Neural progenitor cell (in vitro differentiated cells): Measurements from ENCODE around the gene EEIG1. TPM values are rescaled to one million over a fixed set of nuclear protein-coding genes. Genes with fewer than 3 reads are reported as not detected.

ENCODE experiments used
- DNase-seq: peaks from one replicate; pipeline ENCODE4 v3.0.0-alpha.2; 2016; ENCODE audit warnings: low spot score
- H2AFZ ChIP-seq: fragments of 200-600 bp; sonication (generic); replicated peaks from 2 replicates; pipeline ENCODE4 v1.6.1; 2016; ENCODE audit warnings: antibody characterized with exemption
- H3F3A ChIP-seq: fragments of 200-600 bp; sonication (generic); 2 replicates; pipeline ENCODE4 v1.6.1; 2016; ENCODE audit warnings: antibody characterized with exemption, low read depth
- H3K27ac ChIP-seq: fragments of 200-600 bp; sonication (generic); 2 replicates; pipeline ENCODE4 v1.5.1; 2016; ENCODE audit warnings: mild to moderate bottlenecking
- H3K27me3 ChIP-seq: fragments of 200-600 bp; sonication (generic); 2 replicates; pipeline ENCODE4 v1.6.1; 2016; ENCODE audit warnings: mild to moderate bottlenecking, moderate library complexity
- H3K36me3 ChIP-seq: fragments of 200-600 bp; sonication (generic); 2 replicates; pipeline ENCODE4 v1.5.1; 2016
- H3K4me1 ChIP-seq: fragments of 200-600 bp; sonication (generic); 2 replicates; pipeline ENCODE4 v1.6.1; 2016; ENCODE audit warnings: mixed run types
- H3K4me2 ChIP-seq: fragments of 200-600 bp; sonication (generic); 2 replicates; pipeline ENCODE4 v1.6.1; 2016
- H3K4me3 ChIP-seq: fragments of 200-600 bp; sonication (generic); 2 replicates; pipeline ENCODE4 v1.5.1; 2016
- H3K79me2 ChIP-seq: fragments of 200-600 bp; sonication (generic); 2 replicates; pipeline ENCODE4 v1.6.1; 2016; ENCODE audit warnings: low read depth
- H3K9ac ChIP-seq: fragments of 200-600 bp; sonication (generic); 2 replicates; pipeline ENCODE4 v1.6.1; 2016
- H3K9me3 ChIP-seq: fragments of 200-600 bp; sonication (generic); 2 replicates; pipeline ENCODE4 v1.5.1; 2016; ENCODE audit warnings: low read depth
- H4K20me1 ChIP-seq: fragments of 200-600 bp; sonication (generic); 2 replicates; pipeline ENCODE4 v1.6.1; 2016; ENCODE audit warnings: low read depth
- H3K27ac Mint-ChIP-seq: 3 replicates; pipeline ENCODE4 v1.8.0; 2021; ENCODE audit warnings: mixed read lengths
- H3K27me3 Mint-ChIP-seq: 2 replicates; pipeline ENCODE4 v1.8.0; 2022; ENCODE audit warnings: low read depth, mild to moderate bottlenecking, inconsistent platforms, moderate library complexity, mixed read lengths; ENCODE audit not compliant: insufficient read depth
- H3K36me3 Mint-ChIP-seq: 3 replicates; pipeline ENCODE4 v1.8.0; 2021; ENCODE audit warnings: mixed read lengths
- H3K4me1 Mint-ChIP-seq: 3 replicates; pipeline ENCODE4 v1.8.0; 2021; ENCODE audit warnings: mixed read lengths
- H3K4me3 Mint-ChIP-seq: 3 replicates; pipeline ENCODE4 v1.8.0; 2021; ENCODE audit warnings: mild to moderate bottlenecking, moderate library complexity, mixed read lengths
- H3K9me3 Mint-ChIP-seq: 3 replicates; pipeline ENCODE4 v1.8.0; 2020; ENCODE audit warnings: mixed read lengths
- EZH2 ChIP-seq: fragments of 200-600 bp; sonication (generic); IDR thresholded peaks from 2 replicates; pipeline ENCODE4 v1.6.1; 2017; ENCODE audit warnings: antibody characterized with exemption, mild to moderate bottlenecking, moderate library complexity
- EZH2phosphoT487 ChIP-seq: fragments of 200-600 bp; sonication (generic); IDR thresholded peaks from 2 replicates; pipeline ENCODE4 v1.6.1; 2017; ENCODE audit warnings: antibody characterized with exemption
- total RNA-seq: library from RNA; depleted of rRNA; stranded (reverse); fragments of >200 nt; gene quantifications from 2 replicates; pipeline ENCODE4 v1.2.3, GENCODE V29; 2015; ENCODE audit warnings: low replicate concordance
- TF ChIP-seq, protein P1 (sequence below): fragments of 200-600 bp; sonication (generic); IDR thresholded peaks from 2 replicates; pipeline ENCODE4 v1.5.1; 2017; ENCODE audit warnings: antibody characterized with exemption, mild to moderate bottlenecking

EEIG1 gene
- total RNA-seq, 1 donor from 2014 or later, result 8.8 TPM

DNA sequence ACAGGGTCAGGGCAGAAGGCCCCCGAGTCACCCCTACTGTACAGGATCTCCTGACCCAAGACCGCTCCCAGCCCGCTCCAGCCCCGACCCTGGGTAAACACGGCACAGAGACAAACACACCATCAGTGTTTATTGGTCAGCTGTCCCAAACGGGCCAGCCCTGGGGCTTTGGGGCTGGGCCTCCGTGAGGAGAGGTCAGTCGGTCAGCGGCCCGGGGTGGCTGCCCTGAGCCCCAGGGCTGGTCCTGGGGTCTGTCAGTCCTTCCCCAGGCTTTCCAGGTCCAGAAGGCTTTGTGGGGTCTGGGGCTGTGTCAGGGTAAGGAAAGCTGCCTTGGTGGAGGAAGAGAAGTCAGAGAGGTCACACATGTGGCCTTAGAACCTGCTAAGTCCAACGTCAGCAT is 45.8 kb downstream of the EEIG1 start:
- no peak overlapping the region for H3K27ac ChIP-seq
- Mint-ChIP-seq H3K9me3 (no peaks in the 10 kb centered on the region), H3K27ac (no peak overlapping the region), H3K36me3 (peaks cover 6% of the 10 kb centered on the region), H3K4me3 (peak overlapping the region; percentile 72), H3K4me1 (peaks cover 41% of the 10 kb centered on the region), H3K27me3 (peaks cover 18% of the 10 kb centered on the region)
- H3F3A ChIP-seq, result peaks cover 31% of the 10 kb centered on the region
- DNase-seq, result no peak
- H3K9me3 ChIP-seq, result no peaks in the 10 kb centered on the region
- no peak for TF ChIP-seq EZH2
- no peak for TF ChIP-seq EZH2phosphoT487
- TF ChIP-seq, protein P1, sequence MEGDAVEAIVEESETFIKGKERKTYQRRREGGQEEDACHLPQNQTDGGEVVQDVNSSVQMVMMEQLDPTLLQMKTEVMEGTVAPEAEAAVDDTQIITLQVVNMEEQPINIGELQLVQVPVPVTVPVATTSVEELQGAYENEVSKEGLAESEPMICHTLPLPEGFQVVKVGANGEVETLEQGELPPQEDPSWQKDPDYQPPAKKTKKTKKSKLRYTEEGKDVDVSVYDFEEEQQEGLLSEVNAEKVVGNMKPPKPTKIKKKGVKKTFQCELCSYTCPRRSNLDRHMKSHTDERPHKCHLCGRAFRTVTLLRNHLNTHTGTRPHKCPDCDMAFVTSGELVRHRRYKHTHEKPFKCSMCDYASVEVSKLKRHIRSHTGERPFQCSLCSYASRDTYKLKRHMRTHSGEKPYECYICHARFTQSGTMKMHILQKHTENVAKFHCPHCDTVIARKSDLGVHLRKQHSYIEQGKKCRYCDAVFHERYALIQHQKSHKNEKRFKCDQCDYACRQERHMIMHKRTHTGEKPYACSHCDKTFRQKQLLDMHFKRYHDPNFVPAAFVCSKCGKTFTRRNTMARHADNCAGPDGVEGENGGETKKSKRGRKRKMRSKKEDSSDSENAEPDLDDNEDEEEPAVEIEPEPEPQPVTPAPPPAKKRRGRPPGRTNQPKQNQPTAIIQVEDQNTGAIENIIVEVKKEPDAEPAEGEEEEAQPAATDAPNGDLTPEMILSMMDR, result no peak
- H3K4me3 ChIP-seq, result no peak overlapping the region
- peaks cover 15% of the 10 kb centered on the region for H3K4me1 ChIP-seq
- H4K20me1 ChIP-seq, result peaks cover 17% of the 10 kb centered on the region
- H3K79me2 ChIP-seq, result peaks cover 16% of the 10 kb centered on the region
- no peak overlapping the region for H3K9ac ChIP-seq
- no peaks in the 10 kb centered on the region for H3K36me3 ChIP-seq
- no peak overlapping the region for H2AFZ ChIP-seq
- H3K4me2 ChIP-seq, result no peak overlapping the region
- H3K27me3 ChIP-seq, result peaks cover 2% of the 10 kb centered on the region

DNA sequence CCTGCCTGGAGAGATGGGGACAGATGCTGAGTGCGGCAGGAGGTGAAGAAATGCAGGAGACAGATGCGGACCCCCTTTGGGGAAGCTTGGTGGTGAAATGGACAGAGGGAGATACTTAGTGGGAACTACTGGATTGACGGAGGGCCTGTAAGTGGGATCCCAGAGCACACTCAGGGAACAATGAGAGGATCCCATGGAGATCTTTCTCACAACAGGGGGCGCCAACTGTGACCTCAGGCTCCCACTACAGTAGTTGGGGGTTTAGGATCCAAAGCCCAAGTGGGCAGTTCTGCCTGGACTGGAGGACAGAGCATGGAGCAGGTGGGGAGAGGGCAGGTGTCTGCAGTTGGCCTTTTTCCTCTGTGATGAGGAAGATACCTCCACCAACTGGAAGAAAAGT is 46.5 kb downstream of the EEIG1 start:
- Histone ChIP-seq H4K20me1 (peaks cover 23% of the 10 kb centered on the region), H3K4me3 (no peak overlapping the region), H3K9me3 (no peaks in the 10 kb centered on the region), H3K9ac (no peak overlapping the region), H3K36me3 (no peaks in the 10 kb centered on the region), H3K79me2 (peaks cover 16% of the 10 kb centered on the region), H3K4me1 (peaks cover 17% of the 10 kb centered on the region), H2AFZ (no peak overlapping the region), H3K4me2 (no peak overlapping the region), H3F3A (peaks cover 35% of the 10 kb centered on the region), H3K27me3 (peaks cover 10% of the 10 kb centered on the region), H3K27ac (no peak overlapping the region)
- Mint-ChIP-seq H3K27ac (no peak overlapping the region), H3K27me3 (peaks cover 22% of the 10 kb centered on the region), H3K4me1 (peaks cover 44% of the 10 kb centered on the region), H3K9me3 (peaks cover 2% of the 10 kb centered on the region), H3K36me3 (peaks cover 6% of the 10 kb centered on the region), H3K4me3 (peak overlapping the region; percentile 54)
- TF ChIP-seq, protein P1, result no peak
- TF ChIP-seq EZH2 (no peak), EZH2phosphoT487 (no peak)
- DNase-seq, result no peak

DNA sequence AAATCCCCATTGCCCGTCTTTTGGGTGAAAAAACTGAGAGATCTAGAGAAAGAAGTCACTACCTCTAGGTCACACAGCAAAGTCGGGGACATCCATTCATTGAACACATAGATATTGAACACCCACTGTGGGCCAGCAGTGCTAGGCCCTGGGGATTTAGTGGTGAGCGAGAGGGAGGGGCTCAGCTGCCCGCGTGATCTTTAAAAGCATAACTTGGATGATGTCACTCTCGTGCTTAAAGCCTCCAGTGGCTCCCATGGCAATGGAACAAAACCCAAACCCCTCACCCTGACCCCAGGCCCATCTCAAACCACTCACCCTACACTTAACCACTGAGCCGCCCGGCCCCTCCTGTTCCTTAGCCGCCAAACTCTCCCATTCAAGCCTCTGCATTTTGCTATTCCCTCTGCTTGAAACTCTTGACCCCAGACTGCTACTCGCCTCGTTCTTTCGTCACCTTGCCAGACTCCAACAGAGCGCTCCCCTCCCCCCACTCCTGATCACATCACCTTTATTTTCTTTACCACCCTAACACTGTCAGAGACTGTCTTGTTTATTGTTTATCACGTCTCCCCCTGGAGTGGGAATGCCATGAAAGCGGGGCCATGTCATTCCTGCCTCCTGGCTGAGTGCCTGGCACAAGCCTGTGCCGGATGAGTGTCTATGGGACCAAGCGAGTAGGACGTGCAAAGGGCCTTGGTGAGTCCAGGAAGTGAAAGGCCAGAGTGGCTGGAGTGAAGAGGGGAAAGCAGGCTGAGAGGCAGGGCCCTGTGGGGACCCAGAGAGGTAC is 49.5 kb downstream of the EEIG1 start:
- H3K27me3 Mint-ChIP-seq, result peaks cover 34% of the 10 kb centered on the region
- Histone ChIP-seq H3K4me2 (peak overlapping the region; percentile 76), H3K9me3 (no peaks in the 10 kb centered on the region), H3K79me2 (peaks cover 4% of the 10 kb centered on the region), H3K4me1 (peaks cover 20% of the 10 kb centered on the region), H3F3A (peaks cover 49% of the 10 kb centered on the region), H3K4me3 (peak overlapping the region; percentile 73), H2AFZ (peak overlapping the region; percentile 5), H3K9ac (no peak overlapping the region), H3K27ac (no peak overlapping the region), H3K27me3 (peaks cover 39% of the 10 kb centered on the region), H3K36me3 (no peaks in the 10 kb centered on the region), H4K20me1 (peaks cover 33% of the 10 kb centered on the region)
- TF ChIP-seq, protein P1, result no peak
- TF ChIP-seq EZH2phosphoT487 (no peak), EZH2 (no peak)
- H3K27ac Mint-ChIP-seq, result no peak overlapping the region
- peaks cover 2% of the 10 kb centered on the region for H3K9me3 Mint-ChIP-seq
- peak; percentile 21 for DNase-seq
- peak overlapping the region; percentile 83 for H3K4me3 Mint-ChIP-seq
- peaks cover 32% of the 10 kb centered on the region for H3K4me1 Mint-ChIP-seq
- H3K36me3 Mint-ChIP-seq, result peaks cover 3% of the 10 kb centered on the region

Other genes starting within 250 kb of the EEIG1 start
- gene TOR2A, start 245.7 kb downstream of the EEIG1 start, total RNA-seq, result 5.5 and 18.3 TPM in 2 replicates
- 1.8 and 1.9 TPM in 2 replicates for gene SH2D3C, start 202.3 kb downstream of the EEIG1 start, total RNA-seq
- gene CDK9, start 195.0 kb downstream of the EEIG1 start, total RNA-seq, result 22.5 and 47.8 TPM in 2 replicates
- 32.8 and 60.5 TPM in 2 replicates for gene FPGS, start 178.1 kb downstream of the EEIG1 start, total RNA-seq
- gene ENG, start 126.3 kb downstream of the EEIG1 start, total RNA-seq, result 0.19 TPM in 1 of 2 replicates, not detected in the other
- 20.5 and 25.6 TPM in 2 replicates for gene AK1, start 103.3 kb downstream of the EEIG1 start, total RNA-seq
- gene ST6GALNAC6, start 81.4 kb downstream of the EEIG1 start, total RNA-seq, result 14.3 and 42.7 TPM in 2 replicates
- 5.5 and 11.1 TPM in 2 replicates for gene ST6GALNAC4, start 63.9 kb downstream of the EEIG1 start, total RNA-seq
- gene PIP5KL1, start 50.2 kb downstream of the EEIG1 start, total RNA-seq, result 1.4 and 8.8 TPM in 2 replicates
- gene DPM2, start 43.1 kb downstream of the EEIG1 start, total RNA-seq, result 9.1 and 20.5 TPM in 2 replicates
- 8.4 and 9.5 TPM in 2 replicates for gene NAIF1, start 86.3 kb upstream of the EEIG1 start, total RNA-seq
- 8.5 and 15.7 TPM in 2 replicates for gene SLC25A25, start 87.2 kb upstream of the EEIG1 start, total RNA-seq
- 25.7 and 61.2 TPM in 2 replicates for gene PTGES2, start 146.7 kb upstream of the EEIG1 start, total RNA-seq
- gene LCN2, start 168.5 kb upstream of the EEIG1 start, total RNA-seq, result not detected in 2 replicates
- gene BBLN, start 179.3 kb upstream of the EEIG1 start, total RNA-seq, result 69.4 and 228 TPM in 2 replicates
- gene CIZ1, start 210.6 kb upstream of the EEIG1 start, total RNA-seq, result 33.4 and 48.8 TPM in 2 replicates
- 30.1 and 52.7 TPM in 2 replicates for gene DNM1, start 222.4 kb upstream of the EEIG1 start, total RNA-seq